ENCODE results near the gene BYSL. TPM values are rescaled to one million over a fixed set of nuclear protein-coding genes. Genes with fewer than 3 reads are reported as not detected.

BYSL gene
- total and polyA plus RNA-seq, 9 of the 15 experiments (the other 6 are each of a cell fraction or from before 2014, with no cell fraction given), result 22.2 to 92.3 (median 53.4) TPM

DNA sequence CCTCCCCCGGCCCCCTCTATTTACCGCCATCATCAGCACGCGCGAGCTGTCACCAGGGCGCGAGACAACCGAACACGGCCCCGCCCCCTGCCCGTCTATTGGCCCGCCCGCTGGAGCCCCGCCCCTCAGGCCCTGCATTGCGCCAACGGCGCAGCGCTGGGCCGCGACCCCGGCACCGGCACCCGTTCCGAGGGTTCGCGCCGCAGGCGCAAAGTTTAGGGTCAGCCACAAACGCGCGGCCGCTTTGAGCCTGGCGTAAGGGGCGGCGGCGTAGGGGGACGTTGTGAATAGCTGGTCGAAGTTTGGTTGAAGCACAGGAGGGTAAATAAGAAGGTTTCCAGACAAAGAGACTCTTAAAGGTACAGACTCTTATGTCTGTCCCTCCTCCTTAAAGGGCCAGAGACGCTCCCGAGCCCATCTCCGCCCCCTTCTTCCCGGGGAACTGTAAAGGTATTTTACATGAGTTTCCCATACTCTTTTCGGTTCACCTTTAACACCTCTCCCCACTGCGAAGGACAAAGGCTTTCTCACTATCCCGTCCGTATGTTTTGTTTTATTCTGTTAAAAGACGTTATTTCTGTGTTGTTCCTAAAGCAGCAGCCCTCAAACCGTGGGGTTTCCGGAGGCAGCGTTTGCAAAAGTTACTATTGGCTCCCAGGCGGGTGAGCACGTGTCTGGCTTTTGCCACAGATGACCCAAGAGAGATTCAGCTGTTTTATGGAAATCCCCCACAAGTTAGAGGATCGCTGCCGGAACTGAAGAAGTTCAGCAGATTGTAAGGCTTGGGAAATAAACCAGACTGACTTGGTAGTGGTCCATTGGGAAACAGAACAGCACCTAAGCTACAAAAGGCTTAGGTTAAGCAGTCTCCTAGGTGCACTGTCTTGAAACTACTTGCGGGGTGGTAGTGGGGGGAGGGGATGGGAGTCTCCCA is 25.7 kb upstream of the BYSL start, which contains the start of gene USP49 (continued):
- TF ChIP-seq, protein P1, sequence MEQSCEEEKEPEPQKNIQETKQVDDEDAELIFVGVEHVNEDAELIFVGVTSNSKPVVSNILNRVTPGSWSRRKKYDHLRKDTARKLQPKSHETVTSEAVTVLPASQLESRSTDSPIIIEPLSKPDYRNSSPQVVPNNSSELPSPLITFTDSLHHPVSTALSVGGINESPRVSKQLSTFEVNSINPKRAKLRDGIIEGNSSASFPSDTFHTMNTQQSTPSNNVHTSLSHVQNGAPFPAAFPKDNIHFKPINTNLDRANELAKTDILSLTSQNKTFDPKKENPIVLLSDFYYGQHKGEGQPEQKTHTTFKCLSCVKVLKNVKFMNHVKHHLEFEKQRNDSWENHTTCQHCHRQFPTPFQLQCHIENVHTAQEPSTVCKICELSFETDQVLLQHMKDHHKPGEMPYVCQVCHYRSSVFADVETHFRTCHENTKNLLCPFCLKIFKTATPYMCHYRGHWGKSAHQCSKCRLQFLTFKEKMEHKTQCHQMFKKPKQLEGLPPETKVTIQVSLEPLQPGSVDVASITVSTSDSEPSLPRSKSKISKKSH (CRISPR knock-in tag; IDR thresholded peaks at IDR 0.05), result no peak
- TF ChIP-seq, protein P2, sequence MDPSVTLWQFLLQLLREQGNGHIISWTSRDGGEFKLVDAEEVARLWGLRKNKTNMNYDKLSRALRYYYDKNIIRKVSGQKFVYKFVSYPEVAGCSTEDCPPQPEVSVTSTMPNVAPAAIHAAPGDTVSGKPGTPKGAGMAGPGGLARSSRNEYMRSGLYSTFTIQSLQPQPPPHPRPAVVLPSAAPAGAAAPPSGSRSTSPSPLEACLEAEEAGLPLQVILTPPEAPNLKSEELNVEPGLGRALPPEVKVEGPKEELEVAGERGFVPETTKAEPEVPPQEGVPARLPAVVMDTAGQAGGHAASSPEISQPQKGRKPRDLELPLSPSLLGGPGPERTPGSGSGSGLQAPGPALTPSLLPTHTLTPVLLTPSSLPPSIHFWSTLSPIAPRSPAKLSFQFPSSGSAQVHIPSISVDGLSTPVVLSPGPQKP (CRISPR knock-in tag; IDR thresholded peaks at IDR 0.05), result no peak
- TF ChIP-seq ZKSCAN1 (IDR thresholded peaks at IDR 0.05; ENCODE audit: low read depth, low read length) (0 out of 2 replicates have a peak, but pooled peaks have one; percentile 17), CCNT2 (IDR thresholded peaks at IDR 0.05; ENCODE audit: borderline replicate concordance, extremely low read depth, insufficient read length, low read depth, low read length) (peak; percentile 74), KDM5B (IDR thresholded peaks at IDR 0.05; ENCODE audit: insufficient replicate concordance, low read depth, low read length) (peak; percentile 41), SRSF7 (optimal IDR thresholded peaks at IDR 0.05; ENCODE audit: low read depth, low read length) (no peak), PTBP1 (IDR thresholded peaks at IDR 0.05; ENCODE audit: low read depth, low read length) (no peak), MEF2D (tag; conservative IDR thresholded peaks at IDR 0.05; ENCODE audit: low read depth) (no peak), MCM5 (IDR thresholded peaks at IDR 0.05; ENCODE audit: low read depth) (no peak), C11orf30 (IDR thresholded peaks at IDR 0.05; ENCODE audit: low read depth) (no peak), ZKSCAN3 (CRISPR knock-in tag; IDR thresholded peaks at IDR 0.05) (no peak), ZBTB8A (IDR thresholded peaks at IDR 0.05; ENCODE audit: partially characterized antibody) (no peak), ZNF668 (CRISPR knock-in tag; IDR thresholded peaks at IDR 0.05) (no peak), TCFL5 (CRISPR knock-in tag; conservative IDR thresholded peaks at IDR 0.05) (no peak), ZNF77 (CRISPR knock-in tag; IDR thresholded peaks at IDR 0.05) (no peak), ZNF23 (CRISPR knock-in tag; IDR thresholded peaks at IDR 0.05) (no peak), HDAC8 (tag; IDR thresholded peaks at IDR 0.05) (no peak), ETV5 (CRISPR knock-in tag; IDR thresholded peaks at IDR 0.05; ENCODE audit: low read depth) (peak; percentile 73; the same call in 1 of the 2 replicates), CTBP1 (IDR thresholded peaks at IDR 0.05; ENCODE audit: borderline replicate concordance) (no peak; the same call in 1 of the 2 replicates), SIN3A (IDR thresholded peaks at IDR 0.05; ENCODE audit: borderline replicate concordance in 2 of 2, control insufficient read depth in 1 of 2, low read depth in 2 of 2, low read length in 2 of 2) (peak; percentile 61 to 91; a peak in 2 of 4 replicates), HMGN3 (IDR thresholded peaks at IDR 0.05; ENCODE audit: borderline replicate concordance, extremely low read depth, insufficient read length, low read depth, low read length) (peak; percentile 52)
- TF ChIP-seq, protein P3, sequence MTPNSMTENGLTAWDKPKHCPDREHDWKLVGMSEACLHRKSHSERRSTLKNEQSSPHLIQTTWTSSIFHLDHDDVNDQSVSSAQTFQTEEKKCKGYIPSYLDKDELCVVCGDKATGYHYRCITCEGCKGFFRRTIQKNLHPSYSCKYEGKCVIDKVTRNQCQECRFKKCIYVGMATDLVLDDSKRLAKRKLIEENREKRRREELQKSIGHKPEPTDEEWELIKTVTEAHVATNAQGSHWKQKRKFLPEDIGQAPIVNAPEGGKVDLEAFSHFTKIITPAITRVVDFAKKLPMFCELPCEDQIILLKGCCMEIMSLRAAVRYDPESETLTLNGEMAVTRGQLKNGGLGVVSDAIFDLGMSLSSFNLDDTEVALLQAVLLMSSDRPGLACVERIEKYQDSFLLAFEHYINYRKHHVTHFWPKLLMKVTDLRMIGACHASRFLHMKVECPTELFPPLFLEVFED (CRISPR knock-in tag; conservative IDR thresholded peaks at IDR 0.05), result no peak
- TF ChIP-seq, protein P4, sequence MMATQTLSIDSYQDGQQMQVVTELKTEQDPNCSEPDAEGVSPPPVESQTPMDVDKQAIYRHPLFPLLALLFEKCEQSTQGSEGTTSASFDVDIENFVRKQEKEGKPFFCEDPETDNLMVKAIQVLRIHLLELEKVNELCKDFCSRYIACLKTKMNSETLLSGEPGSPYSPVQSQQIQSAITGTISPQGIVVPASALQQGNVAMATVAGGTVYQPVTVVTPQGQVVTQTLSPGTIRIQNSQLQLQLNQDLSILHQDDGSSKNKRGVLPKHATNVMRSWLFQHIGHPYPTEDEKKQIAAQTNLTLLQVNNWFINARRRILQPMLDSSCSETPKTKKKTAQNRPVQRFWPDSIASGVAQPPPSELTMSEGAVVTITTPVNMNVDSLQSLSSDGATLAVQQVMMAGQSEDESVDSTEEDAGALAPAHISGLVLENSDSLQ (IDR thresholded peaks at IDR 0.05), result peak; percentile 74
